SK-N-SH (cell line): Measurements from ENCODE around the gene RDH12. TPM values are rescaled to one million over a fixed set of nuclear protein-coding genes. Genes with fewer than 3 reads are reported as not detected.

Source experiments
- CTCF ChIA-PET: fragments of 300-600, 350-600 bp; formaldehyde crosslinking; extraction: SDS; loops from one replicate; lab custom pipeline; 2021; lab: Yijun Ruan, JAX
- POLR2A ChIA-PET: fragments of 350-600 bp; sonication (Branson Sonifier 250); formaldehyde crosslinking; extraction: SDS; loops from one replicate; lab custom pipeline; 2020; ENCODE audit warnings: antibody characterized with exemption, inconsistent platforms; lab: Yijun Ruan, JAX
- DNase-seq: peaks from one replicate; pipeline ENCODE4 v3.0.0; 2012
- H2AFZ ChIP-seq: fragments of 200-600 bp; sonication (generic); 2 replicates; pipeline ENCODE4 v1.8.1; 2016; ENCODE audit warnings: antibody characterized with exemption, mild to moderate bottlenecking, low read depth
- H3F3A ChIP-seq: fragments of 200-600 bp; sonication (generic); replicated peaks from 2 replicates; pipeline ENCODE3; 2016; ENCODE audit warnings: antibody characterized with exemption, mild to moderate bottlenecking; ENCODE audit not compliant: insufficient read depth
- H3K27ac ChIP-seq, 2 experiments: fragments of 200-500 bp in 1 of 2; fragments of 200-600 bp in 1 of 2; sonication (Bioruptor generic) in 1 of 2; sonication (generic), shearing (Covaris generic) in 1 of 2; 2 replicates each; pipeline versions ENCODE4 v1.5.1 to v1.6.1; 2014 to 2016; ENCODE audit warnings: low read depth in 2 of 2, inconsistent platforms in 1 of 2, low read length in 1 of 2, mild to moderate bottlenecking in 1 of 2, mixed read lengths in 1 of 2
- H3K27me3 ChIP-seq: fragments of 200-600 bp; sonication (generic), shearing (Covaris generic); 2 replicates; pipeline ENCODE4 v1.6.1; 2016; ENCODE audit warnings: mixed run types; ENCODE audit not compliant: insufficient read depth
- H3K36me3 ChIP-seq, 2 experiments: fragments of 200-500 bp in 1 of 2; fragments of 200-600 bp in 1 of 2; sonication (Bioruptor generic) in 1 of 2; sonication (generic) in 1 of 2; replicated peaks in 1 of 2; 2 replicates each; pipeline versions ENCODE3 to v1.5.1; 2014 to 2016; ENCODE audit warnings: low read length in 1 of 2, mild to moderate bottlenecking in 1 of 2; ENCODE audit not compliant: insufficient read depth in 2 of 2, control insufficient read depth in 1 of 2
- H3K4me1 ChIP-seq, 2 experiments: fragments of 200-500 bp in 1 of 2; fragments of 200-600 bp in 1 of 2; sonication (Bioruptor generic) in 1 of 2; sonication (generic), shearing (Covaris generic) in 1 of 2; 2 replicates each; pipeline versions ENCODE4 v1.5.1 to v1.6.1; 2014 to 2016; ENCODE audit warnings: low read depth in 1 of 2, low read length in 1 of 2, mixed run types in 1 of 2; ENCODE audit not compliant: insufficient read depth in 2 of 2, control insufficient read depth in 1 of 2
- H3K4me2 ChIP-seq: fragments of 200-600 bp; sonication (generic), shearing (Covaris generic); 2 replicates; pipeline ENCODE4 v1.6.1; 2017; ENCODE audit warnings: mixed run types
- H3K4me3 ChIP-seq, 2 experiments: fragments of 200-500 bp in 1 of 2; fragments of 200-600 bp in 1 of 2; sonication (Bioruptor generic) in 1 of 2; sonication (generic), shearing (Covaris generic) in 1 of 2; 2 replicates each; pipeline versions ENCODE4 v1.5.1 to v1.8.1; 2014 to 2016; ENCODE audit warnings: low read depth in 2 of 2, inconsistent platforms in 1 of 2, low read length in 1 of 2, mild to moderate bottlenecking in 1 of 2, mixed read lengths in 1 of 2, moderate library complexity in 1 of 2
- H3K79me2 ChIP-seq: fragments of 200-600 bp; sonication (generic); 2 replicates; pipeline ENCODE4 v1.8.1; 2017; ENCODE audit warnings: mild to moderate bottlenecking; ENCODE audit not compliant: insufficient read depth
- H3K9ac ChIP-seq: fragments of 200-600 bp; sonication (generic); 2 replicates; pipeline ENCODE4 v1.6.1; 2017; ENCODE audit warnings: mixed run types
- H3K9me2 ChIP-seq: fragments of 200-600 bp; sonication (generic); 2 replicates; pipeline ENCODE4 v1.6.1; 2017; ENCODE audit warnings: mixed run types
- H3K9me3 ChIP-seq: fragments of 200-600 bp; sonication (generic); 2 replicates; pipeline ENCODE4 v1.6.1; 2017; ENCODE audit warnings: mixed run types, mild to moderate bottlenecking, moderate library complexity
- H4K20me1 ChIP-seq: fragments of 200-600 bp; sonication (generic); 2 replicates; pipeline ENCODE4 v1.6.1; 2017; ENCODE audit warnings: mild to moderate bottlenecking, mixed run types; ENCODE audit not compliant: insufficient read depth
- CHD2 ChIP-seq: fragments of 150-350 bp; IDR thresholded peaks from 2 replicates; pipeline ENCODE4 v1.6.1; 2018; ENCODE audit warnings: low read length; ENCODE audit not compliant: partially characterized antibody
- CTCF ChIP-seq: fragments of 200-600 bp; sonication (generic); IDR thresholded peaks from 2 replicates; pipeline ENCODE4 v1.6.1; 2017; ENCODE audit warnings: antibody characterized with exemption, mild to moderate bottlenecking, moderate library complexity
- EP300 ChIP-seq, 2 experiments: IDR thresholded peaks; 2 replicates each; pipeline versions ENCODE4 v1.4.0 to v1.6.1; 2012; ENCODE audit warnings: borderline replicate concordance in 1 of 2, low read depth in 1 of 2, low read length in 1 of 2
- EZH2phosphoT487 ChIP-seq: fragments of 200-600 bp; sonication (generic); IDR thresholded peaks from 2 replicates; pipeline ENCODE4 v1.6.1; 2017; ENCODE audit warnings: low read depth, mixed run types, mild to moderate bottlenecking, antibody characterized with exemption, moderate library complexity, borderline replicate concordance
- GABPA ChIP-seq: IDR thresholded peaks from 2 replicates; pipeline ENCODE4 v1.4.0; 2012; ENCODE audit warnings: low read depth, mild to moderate bottlenecking
- MAX ChIP-seq: IDR thresholded peaks from 2 replicates; pipeline ENCODE4 v1.4.0; 2012; ENCODE audit warnings: low read depth
- MEF2A ChIP-seq: IDR thresholded peaks from 2 replicates; pipeline ENCODE4 v1.4.0; 2012; ENCODE audit warnings: low read depth, borderline replicate concordance
- MXI1 ChIP-seq: IDR thresholded peaks from 2 replicates; pipeline ENCODE4 v1.6.1; 2012; ENCODE audit warnings: mild to moderate bottlenecking, low read depth, low read length, improper control_type of control experiment
- NFIC ChIP-seq: IDR thresholded peaks from 2 replicates; pipeline ENCODE4 v1.4.0; 2012; ENCODE audit warnings: borderline replicate concordance
- NRF1 ChIP-seq: IDR thresholded peaks from 2 replicates; pipeline ENCODE4 v1.6.1; 2012; ENCODE audit warnings: low read depth, mild to moderate bottlenecking, low read length
- RAD21 ChIP-seq: IDR thresholded peaks from 2 replicates; pipeline ENCODE4 v1.6.1; 2012; ENCODE audit warnings: mild to moderate bottlenecking, low read length
- REST ChIP-seq: IDR thresholded peaks from 2 replicates; pipeline ENCODE4 v1.6.1; 2012; ENCODE audit warnings: mild to moderate bottlenecking, low read depth, low read length, moderate library complexity
- SIN3A ChIP-seq: IDR thresholded peaks from 2 replicates; pipeline ENCODE4 v1.6.1; 2012; ENCODE audit warnings: low read depth, mild to moderate bottlenecking, low read length, moderate library complexity, borderline replicate concordance
- SMC3 ChIP-seq: IDR thresholded peaks from 2 replicates; pipeline ENCODE4 v1.6.1; 2012; ENCODE audit warnings: low read depth, low read length, improper control_type of control experiment
- TCF12 ChIP-seq: IDR thresholded peaks from 2 replicates; pipeline ENCODE4 v1.4.0; 2012
- ZBTB33 ChIP-seq: IDR thresholded peaks from 2 replicates; pipeline ENCODE4 v1.4.0; 2012; ENCODE audit warnings: low read depth, borderline replicate concordance
- WGBS: methylation state at CpG from one replicate; pipeline ENCODE4 v1.1.6; 2017; ENCODE audit warnings: low lambda C conversion rate; 5-methylcytosine and 5-hydroxymethylcytosine counted together
- polyA plus RNA-seq, 3 experiments: library from polyadenylated mRNA; depleted of rRNA; stranded (reverse); fragments of >200 nt; gene quantifications; 2 replicates each; pipeline ENCODE4 v1.2.3, GENCODE V29; 2012

RDH12 gene
- polyA plus RNA-seq, 1 of the 3 experiments (the other 2 are of a cell fraction), result not detected

GRCh38 chr14:67665868-67666267 is 35.8 kb upstream of the RDH12 start:
- H3K27me3 ChIP-seq, result no peaks in the 10 kb centered on the region
- TF ChIP-seq REST, result no peak
- no peak for TF ChIP-seq EZH2phosphoT487
- TF ChIP-seq SIN3A, result no peak
- TF ChIP-seq MEF2A, result no peak
- TF ChIP-seq SMC3, result no peak
- no peak for TF ChIP-seq GABPA
- no peak for TF ChIP-seq RAD21
- TF ChIP-seq CHD2, result no peak
- TF ChIP-seq MXI1, result no peak
- TF ChIP-seq NFIC, result no peak
- no peak for TF ChIP-seq TCF12
- TF ChIP-seq MAX, result no peak
- no peak for TF ChIP-seq ZBTB33
- no peak for TF ChIP-seq NRF1
- no peak for TF ChIP-seq EP300 (IDR thresholded peaks at IDR 0.05; ENCODE audit: borderline replicate concordance in 1 of 2, low read depth in 1 of 2, low read length in 1 of 2)
- no peak for TF ChIP-seq CTCF
- H3K36me3 ChIP-seq, result peaks cover 2 to 3% of the 10 kb centered on the region in 2 experiments
- no peak overlapping the region for H3K9ac ChIP-seq
- H4K20me1 ChIP-seq, result peaks cover 82% of the 10 kb centered on the region
- ChIA-PET CTCF (interaction anchor here (1.2 to 5.6 kb wide), 11 partner anchors 8 to 239 kb away, joined by 3 to 54 read pairs (median 11); partner anchors contain the start of gene ARG2), POLR2A (no interaction called here)
- H3K79me2 ChIP-seq, result peaks cover 97% of the 10 kb centered on the region
- no peak overlapping the region for H3K4me2 ChIP-seq
- no peaks in the 10 kb centered on the region for H3K9me3 ChIP-seq
- H3K9me2 ChIP-seq, result no peaks in the 10 kb centered on the region
- H3K27ac ChIP-seq, result no peak overlapping the region
- H3F3A ChIP-seq, result peaks cover 4% of the 10 kb centered on the region
- H3K4me1 ChIP-seq, result 0 out of 4 replicates have a peak, but pooled peaks cover 0 to 3% of the 10 kb centered on the region in 2 experiments
- H2AFZ ChIP-seq, result no peak overlapping the region
- H3K4me3 ChIP-seq, result no peak overlapping the region
- DNase-seq, result no peak
- WGBS, result 100% methylated on average over 2 of the region's 2 CpGs
